K562 (cell line): Measurements from ENCODE around the gene TUBA1B. TPM values are rescaled to one million over a fixed set of nuclear protein-coding genes. Genes with fewer than 3 reads are reported as not detected.

ENCODE experiments used
- CEBPB ChIP-seq: fragments of 450-650 bp; IDR thresholded peaks from 2 replicates; pipeline ENCODE4 v1.6.1; 2016; ENCODE audit warnings: missing genetic modification characterization, missing compliant biosample characterization
- CHCHD3 ChIP-seq: fragments of 250-450 bp; sonication (Bioruptor Pico); IDR thresholded peaks from 2 replicates; pipeline ENCODE4 v2.1.2; 2022; ENCODE audit warnings: mild to moderate bottlenecking
- E2F1 ChIP-seq: sonication (generic); formaldehyde crosslinking; IDR thresholded peaks from 2 replicates; pipeline ENCODE4 v1.8.1; 2023; ENCODE audit warnings: mild to moderate bottlenecking, missing genetic modification reagents, moderate library complexity
- GTF2A2 ChIP-seq: IDR thresholded peaks from 2 replicates; pipeline ENCODE4 v1.6.1; 2016; ENCODE audit warnings: mild to moderate bottlenecking, missing genetic modification characterization, missing compliant biosample characterization
- NEUROD1 ChIP-seq: fragments of 150-350 bp; IDR thresholded peaks from 2 replicates; pipeline ENCODE4 v1.6.1; 2014; ENCODE audit warnings: borderline replicate concordance, low read length, low read depth; ENCODE audit not compliant: partially characterized antibody
- POLR2A ChIP-seq: fragments of 450-650 bp; conservative IDR thresholded peaks from 2 replicates; pipeline ENCODE4 v1.6.1; 2016
- POLR2B ChIP-seq: fragments of 450-650 bp; IDR thresholded peaks from 2 replicates; pipeline ENCODE4 v1.6.1; 2018; ENCODE audit warnings: low read depth; ENCODE audit not compliant: partially characterized antibody
- SETDB1 ChIP-seq: IDR thresholded peaks from one replicate; pipeline ENCODE4 v1.6.1; 2012; ENCODE audit warnings: low read length, control low read depth, inconsistent platforms
- SIN3A ChIP-seq, 2 experiments: fragments of 150-350 bp in 1 of 2; IDR thresholded peaks; 2 replicates each; pipeline ENCODE4 v1.6.1; 2011 to 2016; ENCODE audit warnings: borderline replicate concordance in 2 of 2, low read depth in 2 of 2, low read length in 2 of 2, mild to moderate bottlenecking in 2 of 2, moderate library complexity in 2 of 2; ENCODE audit not compliant: control insufficient read depth in 1 of 2
- TBP ChIP-seq: optimal IDR thresholded peaks from 2 replicates; pipeline ENCODE3; 2011; ENCODE audit warnings: low read depth, low read length, improper control_type of control experiment
- THAP12 ChIP-seq: fragments of 250-450 bp; sonication (Bioruptor Pico); IDR thresholded peaks from 2 replicates; pipeline ENCODE4 v1.9.0; 2021; ENCODE audit warnings: mild to moderate bottlenecking, inconsistent platforms
- ZBTB8A ChIP-seq: fragments of 450-650 bp; IDR thresholded peaks from 2 replicates; pipeline ENCODE4 v1.6.1; 2018; ENCODE audit warnings: mild to moderate bottlenecking, moderate library complexity; ENCODE audit not compliant: partially characterized antibody
- ZNF232 ChIP-seq: sonication (generic); formaldehyde crosslinking; IDR thresholded peaks from 2 replicates; pipeline ENCODE4 v1.8.0; 2022; ENCODE audit warnings: mild to moderate bottlenecking, missing genetic modification reagents
- ZNF316 ChIP-seq: fragments of 450-650 bp; IDR thresholded peaks from 2 replicates; pipeline ENCODE4 v1.6.1; 2016
- ZNF589 ChIP-seq: fragments of 200-800 bp; sonication (Bioruptor generic); IDR thresholded peaks from 2 replicates; pipeline ENCODE4 v1.6.1; 2016; ENCODE audit warnings: low read depth, missing genetic modification characterization, missing compliant biosample characterization
- ZNF707 ChIP-seq: fragments of 250-450 bp; sonication (Bioruptor Pico); conservative IDR thresholded peaks from 2 replicates; pipeline ENCODE4 v1.8.0; 2022; ENCODE audit warnings: inconsistent platforms, mild to moderate bottlenecking, moderate library complexity
- polyA plus RNA-seq, 8 experiments: library from polyadenylated mRNA; depleted of rRNA in 4 of 8; stranded (reverse) in 5 of 8; unstranded in 3 of 8; fragments of >200 nt; fragmentation: Nextera tagmentation in 2 of 8; fragmentation: Illumina TruSeq in 1 of 8; extraction: Ambion mirVana in 2 of 8; extraction: Trizol in 1 of 8; gene quantifications; 2 replicates each; pipeline versions ENCODE4 v1.2.1 to v1.2.3, GENCODE V29; 2011 to 2014; ENCODE audit warnings: inconsistent platforms in 1 of 8, missing spikeins in 1 of 8
- total RNA-seq, 7 experiments: library from RNA; depleted of rRNA in 6 of 7; stranded (reverse); fragments of >200 nt in 6 of 7; fragmentation: Illumina TruSeq in 2 of 7; extraction: Trizol in 2 of 7; gene quantifications; 2 replicates each; pipeline versions ENCODE4 v1.2.1 to v1.2.3, GENCODE V29; 2011 to 2021; ENCODE audit warnings: low replicate concordance in 1 of 7

The TUBA1B gene
- total and polyA plus RNA-seq, 9 of the 15 experiments (the other 6 are each of a cell fraction or from before 2014, with no cell fraction given) = 2,189 to 4,624 (median 2,628) TPM

- TF ChIP-seq ZBTB8A = no peak
- TF ChIP-seq SIN3A (IDR thresholded peaks at IDR 0.05; ENCODE audit: borderline replicate concordance in 2 of 2, control insufficient read depth in 1 of 2, low read depth in 2 of 2, low read length in 2 of 2) = 0 out of 4 replicates have a peak, but pooled peaks of 1 of the 2 experiments have one; percentile 13
- TF ChIP-seq ZNF589 (CRISPR knock-in tag) = no peak
- TF ChIP-seq TBP = peak; percentile 80
- peak; percentile 33 for TF ChIP-seq POLR2B
- peak; percentile 31; the same call in 1 of the 2 replicates for TF ChIP-seq ZNF232 (CRISPR knock-in tag)
- TF ChIP-seq ZNF707 (CRISPR knock-in tag) = no peak
- TF ChIP-seq SETDB1 = no peak
- no peak for TF ChIP-seq E2F1 (CRISPR knock-in tag)
- TF ChIP-seq CHCHD3 = peak; percentile 94; the same call in 1 of the 2 replicates
- 0 out of 2 replicates have a peak, but pooled peaks have one; percentile 18 for TF ChIP-seq ZNF316
- 0 out of 2 replicates have a peak, but pooled peaks have one; percentile 49 for TF ChIP-seq GTF2A2 (tag)
- TF ChIP-seq POLR2A = peak; percentile 88
- no peak for TF ChIP-seq NEUROD1
- peak; percentile 60 for TF ChIP-seq CEBPB (tag)
- TF ChIP-seq THAP12 = 0 out of 2 replicates have a peak, but pooled peaks have one; percentile 56
Measured at GRCh38 chr12:49161092-49161795, 30.0 kb upstream of the TUBA1B start (continued).
